Cardiac muscle cell (in vitro differentiated cells and primary cell): ENCODE results near the gene TMEM108. TPM values are rescaled to one million over a fixed set of nuclear protein-coding genes. Genes with fewer than 3 reads are reported as not detected.

Source experiments
- DNase-seq, 2 donors: peaks; one replicate each; pipeline versions ENCODE4 v3.0.0 to v3.0.0-alpha.2; 2010 to 2017; ENCODE audit warnings: low read depth in 1 of 2, low spot score in 1 of 2
- H3K27ac ChIP-seq: fragments of 200-600 bp; sonication (generic); 2 replicates; pipeline ENCODE4 v1.5.1; 2016
- H3K27me3 ChIP-seq: fragments of 200-600 bp; sonication (generic); 2 replicates; pipeline ENCODE4 v1.6.0; 2016; ENCODE audit warnings: control low read depth
- H3K36me3 ChIP-seq: fragments of 200-600 bp; sonication (generic); 2 replicates; pipeline ENCODE4 v1.5.1; 2016; ENCODE audit warnings: control low read depth
- H3K4me1 ChIP-seq: fragments of 200-600 bp; sonication (generic); 2 replicates; pipeline ENCODE4 v1.8.1; 2017; ENCODE audit warnings: low read depth, mild to moderate bottlenecking, mixed run types
- H3K4me3 ChIP-seq: fragments of 200-600 bp; sonication (generic); 2 replicates; pipeline ENCODE4 v1.5.1; 2016; ENCODE audit warnings: mild to moderate bottlenecking
- H3K9me3 ChIP-seq: fragments of 200-600 bp; sonication (generic); 2 replicates; pipeline ENCODE4 v1.5.1; 2017; ENCODE audit warnings: low read depth, mild to moderate bottlenecking, control low read depth
- polyA plus RNA-seq: library from polyadenylated mRNA; unstranded; fragments of >200 nt; fragmentation: Nextera tagmentation; extraction: Ambion mirVana; gene quantifications from 2 replicates; pipeline ENCODE4 v1.2.1, GENCODE V29; 2016
- total RNA-seq: library from RNA; depleted of rRNA; stranded (reverse); fragments of >200 nt; gene quantifications from 2 replicates; pipeline ENCODE4 v1.2.3, GENCODE V29; 2016
- TF ChIP-seq, protein P1 (sequence below): IDR thresholded peaks from 2 replicates; pipeline ENCODE4 v1.5.1; 2012; ENCODE audit warnings: low read depth, mild to moderate bottlenecking, low read length

The TMEM108 gene
- total and polyA plus RNA-seq, 2 experiments from 2014 or later = 1.0 to 1.6 TPM

DNA sequence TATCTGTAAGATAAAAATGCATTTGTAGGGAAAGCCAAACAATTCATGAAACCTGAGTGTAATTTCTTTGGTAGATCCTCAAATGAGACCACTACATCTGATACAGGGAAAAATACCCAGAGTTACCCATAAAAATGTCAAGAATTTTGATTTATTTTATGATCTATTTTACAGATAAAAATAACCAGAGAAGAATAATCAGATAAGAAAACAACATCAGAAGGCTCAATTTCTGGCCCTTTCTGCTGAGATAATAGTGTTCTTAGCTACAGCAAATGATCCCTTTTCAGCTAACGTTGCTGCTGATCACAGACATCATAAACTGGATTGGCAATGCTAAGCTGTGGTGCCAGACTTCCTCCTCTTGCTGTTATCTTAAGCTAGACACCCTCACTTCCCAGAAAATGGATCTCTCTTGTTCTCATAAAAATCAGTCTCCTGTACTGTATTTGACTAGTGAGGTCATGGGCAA lies 21.3 kb upstream of the TMEM108 start:
- Histone ChIP-seq H3K9me3 (no peaks in the 10 kb centered on the region), H3K36me3 (no peaks in the 10 kb centered on the region), H3K27ac (no peak overlapping the region), H3K4me1 (no peaks in the 10 kb centered on the region), H3K27me3 (no peaks in the 10 kb centered on the region), H3K4me3 (no peak overlapping the region)
- DNase-seq = no peak
- TF ChIP-seq, protein P1, sequence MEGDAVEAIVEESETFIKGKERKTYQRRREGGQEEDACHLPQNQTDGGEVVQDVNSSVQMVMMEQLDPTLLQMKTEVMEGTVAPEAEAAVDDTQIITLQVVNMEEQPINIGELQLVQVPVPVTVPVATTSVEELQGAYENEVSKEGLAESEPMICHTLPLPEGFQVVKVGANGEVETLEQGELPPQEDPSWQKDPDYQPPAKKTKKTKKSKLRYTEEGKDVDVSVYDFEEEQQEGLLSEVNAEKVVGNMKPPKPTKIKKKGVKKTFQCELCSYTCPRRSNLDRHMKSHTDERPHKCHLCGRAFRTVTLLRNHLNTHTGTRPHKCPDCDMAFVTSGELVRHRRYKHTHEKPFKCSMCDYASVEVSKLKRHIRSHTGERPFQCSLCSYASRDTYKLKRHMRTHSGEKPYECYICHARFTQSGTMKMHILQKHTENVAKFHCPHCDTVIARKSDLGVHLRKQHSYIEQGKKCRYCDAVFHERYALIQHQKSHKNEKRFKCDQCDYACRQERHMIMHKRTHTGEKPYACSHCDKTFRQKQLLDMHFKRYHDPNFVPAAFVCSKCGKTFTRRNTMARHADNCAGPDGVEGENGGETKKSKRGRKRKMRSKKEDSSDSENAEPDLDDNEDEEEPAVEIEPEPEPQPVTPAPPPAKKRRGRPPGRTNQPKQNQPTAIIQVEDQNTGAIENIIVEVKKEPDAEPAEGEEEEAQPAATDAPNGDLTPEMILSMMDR = no peak

DNA sequence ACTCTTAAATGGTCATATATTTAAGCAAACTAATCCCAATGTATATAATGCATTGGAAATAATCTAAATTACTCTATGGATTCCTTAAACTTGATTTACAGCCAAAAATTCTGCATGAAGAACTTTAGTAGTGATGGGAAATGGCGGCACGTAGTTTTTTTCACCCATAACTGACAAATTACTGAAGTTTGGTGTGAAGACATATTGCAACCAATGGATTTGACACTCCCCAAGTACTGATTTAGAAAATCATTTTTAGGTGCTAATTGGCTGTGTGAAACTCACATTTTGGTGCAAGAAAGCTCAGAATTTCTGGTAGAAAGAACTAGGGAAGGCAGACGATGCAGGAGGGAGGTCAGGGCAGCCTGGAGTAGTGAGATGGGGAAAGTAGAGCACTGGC lies 19.3 kb upstream of the TMEM108 start:
- H3K4me3 ChIP-seq = no peak overlapping the region
- H3K27ac ChIP-seq = no peak overlapping the region
- no peaks in the 10 kb centered on the region for H3K9me3 ChIP-seq
- TF ChIP-seq, protein P1 = no peak
- H3K36me3 ChIP-seq = no peaks in the 10 kb centered on the region
- peaks cover 5% of the 10 kb centered on the region for H3K27me3 ChIP-seq
- no peak for DNase-seq
- no peaks in the 10 kb centered on the region for H3K4me1 ChIP-seq

DNA sequence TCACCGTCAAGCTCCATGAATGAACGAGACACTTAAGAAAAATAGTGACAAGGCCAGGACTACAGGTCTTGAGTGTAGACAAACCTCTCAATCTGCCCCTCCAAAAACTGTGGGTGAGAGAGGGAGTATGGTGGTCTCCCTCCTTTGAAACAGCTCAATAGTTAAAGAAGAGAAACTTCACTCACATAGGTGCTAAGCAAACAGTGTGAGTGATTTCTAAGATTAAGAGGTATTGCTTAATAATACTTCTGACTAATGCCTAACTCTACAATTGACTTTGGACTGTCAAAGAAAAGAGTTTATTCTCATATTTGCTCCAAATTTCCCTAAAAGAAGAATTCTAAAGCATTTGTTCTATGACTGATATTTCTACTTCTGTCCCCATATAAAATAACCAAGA lies 17.0 kb upstream of the TMEM108 start:
- H3K27me3 ChIP-seq = peaks cover 5% of the 10 kb centered on the region
- no peaks in the 10 kb centered on the region for H3K36me3 ChIP-seq
- no peaks in the 10 kb centered on the region for H3K4me1 ChIP-seq
- DNase-seq = no peak
- no peak overlapping the region for H3K4me3 ChIP-seq
- TF ChIP-seq, protein P1 = no peak
- no peak overlapping the region for H3K27ac ChIP-seq
- H3K9me3 ChIP-seq = no peaks in the 10 kb centered on the region

DNA sequence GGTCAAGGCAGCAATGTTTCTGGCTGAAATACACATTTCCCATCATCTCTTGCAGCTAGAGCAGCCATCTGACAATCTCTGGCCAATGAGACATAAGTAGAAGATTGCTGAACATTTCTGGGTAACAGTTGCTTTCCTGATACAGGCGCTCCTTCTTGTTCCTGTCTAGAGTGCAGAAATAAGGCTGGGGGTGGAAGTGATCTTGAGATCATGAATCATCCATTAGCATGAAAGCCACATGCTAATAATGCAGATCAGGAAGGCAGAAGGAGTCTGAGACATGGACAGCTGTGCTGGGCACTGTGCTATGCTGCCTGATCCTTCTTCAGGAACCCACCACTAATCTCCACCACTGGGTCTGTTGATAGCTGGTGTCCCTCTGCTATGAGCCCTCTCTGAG lies 14.8 kb upstream of the TMEM108 start:
- H3K4me3 ChIP-seq = no peak overlapping the region
- H3K27ac ChIP-seq = no peak overlapping the region
- peaks cover 5% of the 10 kb centered on the region for H3K27me3 ChIP-seq
- H3K36me3 ChIP-seq = no peaks in the 10 kb centered on the region
- TF ChIP-seq, protein P1 = no peak
- no peak for DNase-seq
- H3K4me1 ChIP-seq = no peaks in the 10 kb centered on the region
- no peaks in the 10 kb centered on the region for H3K9me3 ChIP-seq

DNA sequence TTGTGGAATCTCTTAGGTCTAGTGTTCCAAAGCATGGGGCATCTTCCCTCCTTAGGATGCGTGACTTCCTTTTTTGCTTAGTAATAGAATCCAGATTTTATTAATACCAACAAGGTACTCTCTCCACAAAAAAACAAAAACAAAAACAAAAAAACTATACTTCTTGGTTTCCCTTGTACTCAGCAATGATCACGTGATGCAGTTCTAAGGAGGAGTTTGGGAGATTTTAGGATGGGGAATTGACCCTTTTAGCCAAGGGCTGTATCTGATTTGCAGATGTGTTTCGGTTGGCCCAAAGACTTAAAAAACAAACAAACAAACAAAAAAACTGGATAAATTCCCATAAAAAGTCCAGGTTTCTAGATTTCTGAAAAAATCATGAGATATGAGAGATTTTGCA lies 12.6 kb upstream of the TMEM108 start:
- Histone ChIP-seq H3K9me3 (no peaks in the 10 kb centered on the region), H3K4me3 (no peak overlapping the region), H3K36me3 (no peaks in the 10 kb centered on the region), H3K27ac (no peak overlapping the region), H3K4me1 (no peaks in the 10 kb centered on the region), H3K27me3 (peaks cover 5% of the 10 kb centered on the region)
- TF ChIP-seq, protein P1 = no peak
- no peak for DNase-seq

DNA sequence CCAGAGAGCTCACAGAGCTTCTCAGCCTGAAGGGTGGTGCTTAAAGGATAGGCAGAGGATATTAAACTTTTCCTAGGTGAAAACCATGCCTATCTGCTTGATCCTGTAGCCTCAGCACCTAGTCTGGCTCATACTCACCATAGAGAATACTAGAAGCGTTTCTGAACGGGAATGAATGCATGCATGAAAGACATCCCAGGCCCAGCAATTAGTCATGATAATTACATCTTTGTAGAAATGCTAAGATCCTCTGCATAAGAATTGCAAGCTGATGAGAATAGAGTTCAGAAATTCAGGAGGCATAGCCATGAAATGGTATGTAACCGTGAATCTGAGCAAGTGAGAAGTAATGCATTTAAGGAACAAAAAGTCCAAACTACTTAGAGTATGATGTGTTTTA lies 5.9 kb upstream of the TMEM108 start:
- no peak for DNase-seq
- Histone ChIP-seq H3K4me3 (no peak overlapping the region), H3K4me1 (peaks cover 6% of the 10 kb centered on the region), H3K9me3 (no peaks in the 10 kb centered on the region), H3K27ac (no peak overlapping the region), H3K36me3 (no peaks in the 10 kb centered on the region), H3K27me3 (peaks cover 7% of the 10 kb centered on the region)
- TF ChIP-seq, protein P1 = no peak
